ENCODE results near the gene PLSCR4.
"Not testable (repeated sequence)": the region's sequence is repeated elsewhere in the genome, so short reads cannot be mapped to it uniquely, and the experiment has no call there.

Gene PLSCR4

GRCh38 chr3:146243559-146243958 lies 7.3 kb downstream of the PLSCR4 start:
- DNase-seq: no peak

- no peak for DNase-seq
Observed at GRCh38 chr3:146241523-146242240, 9.2 kb downstream of the PLSCR4 start.

- DNase-seq: no peak
Observed at GRCh38 chr3:146233487-146233886, 17.4 kb downstream of the PLSCR4 start.

GRCh38 chr3:146227486-146227885 lies 23.4 kb downstream of the PLSCR4 start:
- DNase-seq: no peak

- no peak for DNase-seq
Observed at GRCh38 chr3:146226881-146227280, 24.0 kb downstream of the PLSCR4 start.

GRCh38 chr3:146225458-146225857 lies 25.4 kb downstream of the PLSCR4 start:
- DNase-seq: not testable (repeated sequence)

- DNase-seq: no peak
Observed at GRCh38 chr3:146223401-146224373, 27.2 kb downstream of the PLSCR4 start.

- DNase-seq: no peak
Observed at GRCh38 chr3:146222204-146223046, 28.5 kb downstream of the PLSCR4 start.

- DNase-seq: no peak
Observed at GRCh38 chr3:146221276-146221675, 29.6 kb downstream of the PLSCR4 start.

- DNase-seq: peak; percentile 33
Observed at GRCh38 chr3:146218880-146219866, 31.7 kb downstream of the PLSCR4 start.

- no peak for DNase-seq
Observed at GRCh38 chr3:146217324-146217723, 33.6 kb downstream of the PLSCR4 start.

GRCh38 chr3:146214493-146214892 lies 36.4 kb downstream of the PLSCR4 start:
- no peak for DNase-seq

GRCh38 chr3:146209371-146209770 lies 41.5 kb downstream of the PLSCR4 start:
- DNase-seq: no peak

GRCh38 chr3:146203776-146204175 lies 47.1 kb downstream of the PLSCR4 start:
- DNase-seq: no peak

GRCh38 chr3:146200461-146201220 lies 50.3 kb downstream of the PLSCR4 start:
- DNase-seq: no peak

GRCh38 chr3:146199762-146200161 lies 51.1 kb downstream of the PLSCR4 start:
- DNase-seq: no peak

- DNase-seq: no peak
Observed at GRCh38 chr3:146196789-146197188, 54.1 kb downstream of the PLSCR4 start.

GRCh38 chr3:146195605-146196004 lies 55.3 kb downstream of the PLSCR4 start:
- DNase-seq: no peak

- DNase-seq: no peak
Observed at GRCh38 chr3:146195030-146195429, 55.9 kb downstream of the PLSCR4 start.

GRCh38 chr3:146191051-146191450 lies 59.9 kb downstream of the PLSCR4 start:
- no peak for DNase-seq

Data from stimulated activated CD4-positive, alpha-beta T cell treated with anti-CD3 and anti-CD28 coated beads, Interleukin-12 subunit alpha, Interleukin-12 subunit beta, amount 100 ng/mL, for 4 hours (primary cell).